Thymus (tissue), 11 donors: ENCODE data around the gene TNS3. TPM values are rescaled to one million over a fixed set of nuclear protein-coding genes. Genes with fewer than 3 reads are reported as not detected.

Experiments
- DNase-seq, 9 donors: peaks; one replicate each; pipeline ENCODE4 v3.0.0-alpha.2; 2013; ENCODE audit warnings: low spot score in 9 of 9, low read depth in 6 of 9, missing footprints in 1 of 9
- H3K27ac ChIP-seq, 2 donors: one replicate each; pipeline ENCODE4 v1.5.1; 2013; ENCODE audit warnings: control low read depth in 1 of 2, low read depth in 1 of 2, low read length in 1 of 2, mild to moderate bottlenecking in 1 of 2, moderate library complexity in 1 of 2
- H3K27me3 ChIP-seq, 2 donors: one replicate each; pipeline ENCODE4 v1.5.1; 2013; ENCODE audit warnings: low read length in 1 of 2; ENCODE audit not compliant: control insufficient read depth in 2 of 2, insufficient read depth in 1 of 2
- H3K36me3 ChIP-seq, 2 donors: one replicate each; pipeline ENCODE4 v1.5.1; 2013; ENCODE audit warnings: low read length in 1 of 2, mild to moderate bottlenecking in 1 of 2, moderate library complexity in 1 of 2; ENCODE audit not compliant: control insufficient read depth in 2 of 2, insufficient read depth in 2 of 2
- H3K4me1 ChIP-seq, 2 donors: one replicate each; pipeline ENCODE4 v1.5.1; 2013; ENCODE audit warnings: low read length in 2 of 2; ENCODE audit not compliant: control insufficient read depth in 2 of 2, insufficient read depth in 2 of 2
- H3K4me3 ChIP-seq, 2 donors: one replicate each; pipeline ENCODE4 v1.5.1; 2013; ENCODE audit warnings: low read length in 2 of 2, control low read depth in 1 of 2, mild to moderate bottlenecking in 1 of 2
- H3K9me3 ChIP-seq, 2 donors: one replicate each; pipeline ENCODE4 v1.5.1; 2013; ENCODE audit warnings: low read length in 1 of 2, mild to moderate bottlenecking in 1 of 2; ENCODE audit not compliant: control insufficient read depth in 2 of 2, insufficient read depth in 1 of 2
- WGBS: extraction: QIAGEN DNeasy Blood & Tissue Kit; methylation state at CpG from one replicate; pipeline ENCODE4 v1.1.7; 2013; 5-methylcytosine and 5-hydroxymethylcytosine counted together
- polyA plus RNA-seq: library from polyadenylated mRNA; stranded (reverse); fragments of 200-250 nt; gene quantifications from one replicate; pipeline ENCODE4 v1.2.3, GENCODE V29; 2013
- total RNA-seq: library from RNA; stranded (reverse); fragments of 120-200 nt; gene quantifications from one replicate; pipeline ENCODE4 v1.2.4, GENCODE V29; 2013
- donor health status: healthy.

Gene TNS3
- total and polyA plus RNA-seq, 2 donors, result 5.9 to 6.2 TPM

- Histone ChIP-seq H3K27ac (no peak overlapping the region), H3K9me3 (no peaks in the 10 kb centered on the region), H3K27me3 (no peaks in the 10 kb centered on the region), H3K36me3 (no peaks in the 10 kb centered on the region), H3K4me1 (no peaks in the 10 kb centered on the region), H3K4me3 (no peak overlapping the region)
- 97% methylated on average over 7 of the region's 7 CpGs for WGBS
- no peak for DNase-seq
These were observed 66.5 kb downstream of the TNS3 start for GRCh38 chr7:47515305-47515834.

GRCh38 chr7:47514818-47515217, 67.1 kb downstream of the TNS3 start:
- no peaks in the 10 kb centered on the region for H3K27me3 ChIP-seq
- H3K36me3 ChIP-seq, result no peaks in the 10 kb centered on the region
- H3K4me1 ChIP-seq, result no peaks in the 10 kb centered on the region
- no peak overlapping the region for H3K27ac ChIP-seq
- no peak for DNase-seq
- H3K4me3 ChIP-seq, result no peak overlapping the region
- 97% methylated on average over 3 of the region's 3 CpGs for WGBS
- no peaks in the 10 kb centered on the region for H3K9me3 ChIP-seq

GRCh38 chr7:47514367-47514766, 67.5 kb downstream of the TNS3 start:
- Histone ChIP-seq H3K36me3 (no peaks in the 10 kb centered on the region), H3K9me3 (no peaks in the 10 kb centered on the region), H3K27ac (no peak overlapping the region), H3K4me1 (no peaks in the 10 kb centered on the region), H3K27me3 (no peaks in the 10 kb centered on the region), H3K4me3 (no peak overlapping the region)
- 96% methylated on average over 4 of the region's 4 CpGs for WGBS
- DNase-seq, result no peak

- no peak overlapping the region for H3K27ac ChIP-seq
- DNase-seq, result peak in 1 of 9 donors; percentile 17
- H3K4me3 ChIP-seq, result no peak overlapping the region
- no peaks in the 10 kb centered on the region for H3K9me3 ChIP-seq
- H3K4me1 ChIP-seq, result no peaks in the 10 kb centered on the region
- no peaks in the 10 kb centered on the region for H3K36me3 ChIP-seq
- 47% methylated on average over 12 of the region's 12 CpGs for WGBS
- H3K27me3 ChIP-seq, result no peaks in the 10 kb centered on the region
These were observed 68.1 kb downstream of the TNS3 start for GRCh38 chr7:47513741-47514241.

GRCh38 chr7:47512481-47513176, 69.3 kb downstream of the TNS3 start:
- WGBS, result 86% methylated on average over 5 of the region's 5 CpGs
- Histone ChIP-seq H3K27me3 (no peaks in the 10 kb centered on the region), H3K36me3 (no peaks in the 10 kb centered on the region), H3K4me3 (no peak overlapping the region), H3K9me3 (no peaks in the 10 kb centered on the region), H3K27ac (no peak overlapping the region), H3K4me1 (no peaks in the 10 kb centered on the region)
- DNase-seq, result no peak

GRCh38 chr7:47511699-47512370, 70.1 kb downstream of the TNS3 start:
- DNase-seq, result no peak
- H3K27me3 ChIP-seq, result no peaks in the 10 kb centered on the region
- no peak overlapping the region for H3K4me3 ChIP-seq
- no peak overlapping the region for H3K27ac ChIP-seq
- no peaks in the 10 kb centered on the region for H3K9me3 ChIP-seq
- 95% methylated on average over 16 of the region's 16 CpGs for WGBS
- no peaks in the 10 kb centered on the region for H3K36me3 ChIP-seq
- no peaks in the 10 kb centered on the region for H3K4me1 ChIP-seq

- H3K27me3 ChIP-seq, result no peaks in the 10 kb centered on the region
- 98% methylated on average over 6 of the region's 6 CpGs for WGBS
- H3K4me3 ChIP-seq, result no peak overlapping the region
- no peaks in the 10 kb centered on the region for H3K36me3 ChIP-seq
- H3K4me1 ChIP-seq, result peaks cover 0 to 3% of the 10 kb centered on the region in 2 donors
- no peaks in the 10 kb centered on the region for H3K9me3 ChIP-seq
- no peak for DNase-seq
- H3K27ac ChIP-seq, result no peak overlapping the region
These were observed 71.1 kb downstream of the TNS3 start for GRCh38 chr7:47510786-47511185.

- H3K9me3 ChIP-seq, result no peaks in the 10 kb centered on the region
- DNase-seq, result no peak
- no peaks in the 10 kb centered on the region for H3K27me3 ChIP-seq
- H3K4me3 ChIP-seq, result no peak overlapping the region
- H3K36me3 ChIP-seq, result no peaks in the 10 kb centered on the region
- H3K4me1 ChIP-seq, result peaks cover 0 to 4% of the 10 kb centered on the region in 2 donors
- 97% methylated on average over 5 of the region's 5 CpGs for WGBS
- H3K27ac ChIP-seq, result no peak overlapping the region
These were observed 71.7 kb downstream of the TNS3 start for GRCh38 chr7:47510192-47510591.

- 97% methylated on average over 7 of the region's 7 CpGs for WGBS
- no peak for DNase-seq
- H3K36me3 ChIP-seq, result no peaks in the 10 kb centered on the region
- H3K27me3 ChIP-seq, result no peaks in the 10 kb centered on the region
- no peaks in the 10 kb centered on the region for H3K9me3 ChIP-seq
- no peak overlapping the region for H3K27ac ChIP-seq
- H3K4me3 ChIP-seq, result no peak overlapping the region
- peaks cover 0 to 4% of the 10 kb centered on the region in 2 donors for H3K4me1 ChIP-seq
These were observed 72.3 kb downstream of the TNS3 start for GRCh38 chr7:47509571-47509970.
